ENCODE results near the gene COLGALT1. TPM values are rescaled to one million over a fixed set of nuclear protein-coding genes. Genes with fewer than 3 reads are reported as not detected.

COLGALT1 gene
- total RNA-seq, 3 donors from 2014 or later (not counting 1 experiment from before 2014, with no cell fraction given): 39.0 to 55.4 (median 43.7) TPM

- no peaks in the 10 kb centered on the region for H3K9me3 ChIP-seq (ENCODE audit: control insufficient read depth, insufficient read depth, low read length)
- no peak for DNase-seq
- Mint-ChIP-seq H3K9me3 (no peaks in the 10 kb centered on the region), H3K4me1 (no peaks in the 10 kb centered on the region), H3K27me3 (ENCODE audit: low read depth in 2 of 2) (peaks cover 21 to 30% of the 10 kb centered on the region in 2 donors), H3K27ac (no peak overlapping the region), H3K36me3 (no peaks in the 10 kb centered on the region), H3K4me3 (no peak overlapping the region)
- H3K27ac ChIP-seq (ENCODE audit: low read length): no peak overlapping the region
- intact Hi-C loops (cut with micrococcal nuclease): no loop called here
- ATAC-seq: no peak
- peaks cover 4% of the 10 kb centered on the region for H3K27me3 ChIP-seq (ENCODE audit: control insufficient read depth, insufficient read depth, low read length)
- no peak overlapping the region for H3K4me3 ChIP-seq (ENCODE audit: low read length)
- no peak for TF ChIP-seq CTCF (IDR thresholded peaks at IDR 0.05)
- no peaks in the 10 kb centered on the region for H3K36me3 ChIP-seq (ENCODE audit: control insufficient read depth, insufficient read depth, low read length)
- H3K4me1 ChIP-seq (ENCODE audit: control insufficient read depth, insufficient read depth, low read length): no peaks in the 10 kb centered on the region
- 86% methylated on average over 5 of the region's 9 CpGs for WGBS (ENCODE audit: insufficient coverage)
Measured at GRCh38 chr19:17598953-17599352, 43.5 kb downstream of the COLGALT1 start.

DNA sequence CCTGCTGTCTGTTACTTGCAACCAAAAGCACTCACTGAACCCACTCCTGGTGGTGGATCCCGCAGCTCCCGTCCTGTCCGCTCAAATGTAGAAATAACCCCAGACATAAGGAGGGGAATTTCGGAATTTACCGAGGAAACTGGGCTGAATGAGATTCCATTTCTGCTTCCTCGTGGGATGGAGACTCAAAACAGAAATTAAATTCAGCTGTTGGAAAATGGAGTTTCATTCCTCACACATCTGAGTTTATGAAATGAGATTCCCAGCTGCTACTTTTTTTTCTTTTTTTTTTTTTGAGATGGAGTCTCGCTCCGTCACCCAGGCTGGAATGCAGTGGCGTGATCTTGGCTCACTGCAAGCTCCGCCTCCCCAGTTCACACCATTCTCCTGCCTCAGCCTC lies 44.3 kb downstream of the COLGALT1 start:
- Histone ChIP-seq H3K9me3 (ENCODE audit: control insufficient read depth, insufficient read depth, low read length) (no peaks in the 10 kb centered on the region), H3K36me3 (ENCODE audit: control insufficient read depth, insufficient read depth, low read length) (no peaks in the 10 kb centered on the region), H3K4me1 (ENCODE audit: control insufficient read depth, insufficient read depth, low read length) (no peaks in the 10 kb centered on the region), H3K27ac (ENCODE audit: low read length) (no peak overlapping the region), H3K4me3 (ENCODE audit: low read length) (no peak overlapping the region), H3K27me3 (ENCODE audit: control insufficient read depth, insufficient read depth, low read length) (peaks cover 4% of the 10 kb centered on the region)
- H3K27ac Mint-ChIP-seq: no peak overlapping the region
- DNase-seq (no peak), ATAC-seq (no peak)
- WGBS (ENCODE audit: insufficient coverage): 89% methylated on average over 10 of the region's 10 CpGs
- no peaks in the 10 kb centered on the region for H3K4me1 Mint-ChIP-seq
- H3K36me3 Mint-ChIP-seq: no peaks in the 10 kb centered on the region
- TF ChIP-seq CTCF (IDR thresholded peaks at IDR 0.05): no peak
- H3K9me3 Mint-ChIP-seq: no peaks in the 10 kb centered on the region
- no peak overlapping the region for H3K4me3 Mint-ChIP-seq
- intact Hi-C loops (cut with micrococcal nuclease): no loop called here
- H3K27me3 Mint-ChIP-seq (ENCODE audit: low read depth in 2 of 2): peaks cover 28 to 38% of the 10 kb centered on the region in 2 donors

DNA sequence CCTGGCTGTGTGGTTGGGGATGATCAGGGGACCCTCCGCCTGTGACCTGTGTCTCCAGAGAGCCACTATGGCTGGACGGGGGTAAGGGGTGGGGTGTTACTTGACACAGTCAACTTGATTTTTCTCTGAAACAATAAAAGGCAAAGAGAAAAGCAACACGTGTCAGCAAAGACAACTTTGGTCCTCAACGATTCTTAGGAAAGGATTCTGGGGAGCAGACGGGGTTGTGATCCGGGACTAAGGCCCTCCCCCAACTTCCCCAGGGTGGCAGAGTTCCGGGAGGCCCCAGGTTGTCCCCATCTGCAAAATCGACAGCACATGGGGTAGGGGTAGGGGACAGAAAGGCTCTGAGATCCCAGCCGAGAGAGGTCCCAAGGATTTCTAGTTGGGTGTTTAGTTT lies 46.2 kb downstream of the COLGALT1 start:
- no peaks in the 10 kb centered on the region for H3K9me3 Mint-ChIP-seq
- H3K27ac Mint-ChIP-seq: no peak overlapping the region
- H3K36me3 Mint-ChIP-seq: no peaks in the 10 kb centered on the region
- no peak overlapping the region for H3K4me3 Mint-ChIP-seq
- H3K27me3 Mint-ChIP-seq (ENCODE audit: low read depth in 2 of 2): peaks cover 31 to 38% of the 10 kb centered on the region in 2 donors
- peaks cover 7% of the 10 kb centered on the region for H3K27me3 ChIP-seq (ENCODE audit: control insufficient read depth, insufficient read depth, low read length)
- H3K36me3 ChIP-seq (ENCODE audit: control insufficient read depth, insufficient read depth, low read length): no peaks in the 10 kb centered on the region
- H3K27ac ChIP-seq (ENCODE audit: low read length): no peak overlapping the region
- no peaks in the 10 kb centered on the region for H3K9me3 ChIP-seq (ENCODE audit: control insufficient read depth, insufficient read depth, low read length)
- peaks cover 7 to 9% of the 10 kb centered on the region in 2 donors for H3K4me1 Mint-ChIP-seq
- TF ChIP-seq CTCF (IDR thresholded peaks at IDR 0.05): no peak
- no peak overlapping the region for H3K4me3 ChIP-seq (ENCODE audit: low read length)
- ATAC-seq: no peak
- intact Hi-C loops (cut with micrococcal nuclease): no loop called here
- no peak for DNase-seq
- H3K4me1 ChIP-seq (ENCODE audit: control insufficient read depth, insufficient read depth, low read length): peaks cover 13% of the 10 kb centered on the region
- 17% methylated on average over 9 of the region's 9 CpGs for WGBS (ENCODE audit: insufficient coverage)

DNA sequence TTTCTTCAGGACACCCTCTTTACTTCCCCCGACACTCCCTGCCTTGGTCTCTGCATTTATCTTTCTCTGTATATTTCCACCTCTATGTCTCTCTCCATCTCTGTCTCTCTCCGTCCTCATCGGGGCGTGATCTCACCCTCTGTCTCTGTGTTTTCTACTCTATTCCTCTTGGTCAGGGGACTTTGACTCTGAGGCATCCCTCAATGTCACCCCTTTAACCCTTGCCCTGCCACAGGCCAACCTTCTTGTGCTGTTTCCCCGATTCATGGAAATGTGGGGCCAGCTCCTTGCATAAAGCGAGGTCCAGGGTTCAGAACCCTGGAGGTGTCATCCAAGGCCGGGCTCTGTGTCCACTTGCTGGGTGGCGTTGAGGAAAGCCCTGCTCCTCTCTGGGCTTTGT lies 46.8 kb downstream of the COLGALT1 start:
- WGBS (ENCODE audit: insufficient coverage): 71% methylated on average over 8 of the region's 8 CpGs
- H3K4me3 Mint-ChIP-seq: no peak overlapping the region
- no peak for DNase-seq
- no peaks in the 10 kb centered on the region for H3K9me3 ChIP-seq (ENCODE audit: control insufficient read depth, insufficient read depth, low read length)
- H3K4me1 Mint-ChIP-seq: peaks cover 11 to 14% of the 10 kb centered on the region in 2 donors
- H3K27ac Mint-ChIP-seq: no peak overlapping the region
- no peaks in the 10 kb centered on the region for H3K9me3 Mint-ChIP-seq
- no peaks in the 10 kb centered on the region for H3K36me3 Mint-ChIP-seq
- H3K27ac ChIP-seq (ENCODE audit: low read length): no peak overlapping the region
- no peaks in the 10 kb centered on the region for H3K36me3 ChIP-seq (ENCODE audit: control insufficient read depth, insufficient read depth, low read length)
- H3K27me3 Mint-ChIP-seq (ENCODE audit: low read depth in 2 of 2): peaks cover 34 to 38% of the 10 kb centered on the region in 2 donors
- intact Hi-C loops (cut with micrococcal nuclease): no loop called here
- peaks cover 15% of the 10 kb centered on the region for H3K4me1 ChIP-seq (ENCODE audit: control insufficient read depth, insufficient read depth, low read length)
- H3K27me3 ChIP-seq (ENCODE audit: control insufficient read depth, insufficient read depth, low read length): peaks cover 7% of the 10 kb centered on the region
- TF ChIP-seq CTCF (IDR thresholded peaks at IDR 0.05): no peak
- ATAC-seq: no peak
- no peak overlapping the region for H3K4me3 ChIP-seq (ENCODE audit: low read length)
